Fibroblast of lung (primary cell): ENCODE measurements around the gene RAC3. TPM values are rescaled to one million over a fixed set of nuclear protein-coding genes. Genes with fewer than 3 reads are reported as not detected.

Experiments
- DNase-seq, 2 donors: peaks; one replicate each; pipeline versions ENCODE4 v3.0.0 to v3.0.0-alpha.2; 2010; ENCODE audit warnings: low read depth in 2 of 2
- H2AFZ ChIP-seq: 2 replicates; pipeline ENCODE4 v1.5.1; 2012; ENCODE audit warnings: low read length, control low read depth, inconsistent platforms
- H3K27ac ChIP-seq: 2 replicates; pipeline ENCODE4 v1.5.1; 2011; ENCODE audit warnings: low read length, control low read depth; ENCODE audit not compliant: insufficient read depth
- H3K27me3 ChIP-seq: 2 replicates; pipeline ENCODE4 v1.5.1; 2011; ENCODE audit warnings: mild to moderate bottlenecking, low read length; ENCODE audit not compliant: control insufficient read depth, insufficient read depth
- H3K36me3 ChIP-seq: 2 replicates; pipeline ENCODE4 v1.5.1; 2011; ENCODE audit warnings: low read length; ENCODE audit not compliant: control insufficient read depth, insufficient read depth
- H3K4me1 ChIP-seq: 2 replicates; pipeline ENCODE4 v1.5.1; 2011; ENCODE audit warnings: low read length; ENCODE audit not compliant: control insufficient read depth, insufficient read depth; ENCODE audit errors: extremely low read depth
- H3K4me2 ChIP-seq: 2 replicates; pipeline ENCODE4 v1.5.1; 2011; ENCODE audit warnings: low read length, control low read depth; ENCODE audit not compliant: insufficient read depth; ENCODE audit errors: extremely low read depth
- H3K4me3 ChIP-seq, 4 experiments: fragments of 200-600 bp in 1 of 4; sonication (generic) in 1 of 4; replicated peaks in 1 of 4; 2 replicates each; pipeline ENCODE4 v1.5.1; 2011 to 2016; ENCODE audit warnings: low read length in 4 of 4, low read depth in 3 of 4, mild to moderate bottlenecking in 3 of 4, control low read depth in 2 of 4, inconsistent platforms in 1 of 4, mixed read lengths in 1 of 4; ENCODE audit not compliant: insufficient read depth in 1 of 4; ENCODE audit errors: control extremely low read depth in 1 of 4
- H3K79me2 ChIP-seq: 2 replicates; pipeline ENCODE4 v1.5.1; 2012; ENCODE audit warnings: mild to moderate bottlenecking, low read length, inconsistent platforms; ENCODE audit not compliant: control insufficient read depth, insufficient read depth
- H3K9ac ChIP-seq: 2 replicates; pipeline ENCODE4 v1.5.1; 2011; ENCODE audit warnings: mild to moderate bottlenecking, low read length, control low read depth; ENCODE audit not compliant: insufficient read depth
- H3K9me3 ChIP-seq: 2 replicates; pipeline ENCODE4 v1.5.1; 2012; ENCODE audit warnings: low read depth, low read length; ENCODE audit not compliant: control insufficient read depth, insufficient read depth
- H4K20me1 ChIP-seq: 2 replicates; pipeline ENCODE4 v1.5.1; 2011; ENCODE audit warnings: low read length; ENCODE audit not compliant: control insufficient read depth, insufficient read depth; ENCODE audit errors: extremely low read depth
- CTCF ChIP-seq, 2 donors: IDR thresholded peaks in 1 of 2; conservative IDR thresholded peaks in 1 of 2; 1 replicate in 1 of 2; 2 replicates in 1 of 2; pipeline ENCODE4 v1.5.1; 2011 to 2012; ENCODE audit warnings: low read length in 2 of 2, control low read depth in 1 of 2, inconsistent platforms in 1 of 2, low read depth in 1 of 2, mild to moderate bottlenecking in 1 of 2
- EZH2 ChIP-seq: IDR thresholded peaks from 2 replicates; pipeline ENCODE4 v1.5.1; 2012; ENCODE audit warnings: low read length, control low read depth, mild to moderate bottlenecking; ENCODE audit errors: missing control alignments
- polyA plus RNA-seq, 2 donors: library from polyadenylated mRNA; depleted of rRNA in 1 of 2; stranded (reverse) in 1 of 2; unstranded in 1 of 2; fragments of >200 nt; gene quantifications; 2 replicates each; pipeline ENCODE4 v1.2.1, GENCODE V29; 2011 to 2012; ENCODE audit warnings: missing spikeins in 1 of 2
- total RNA-seq: library from RNA; depleted of rRNA; stranded (reverse); fragments of >200 nt; gene quantifications from 2 replicates; pipeline ENCODE4 v1.2.1, GENCODE V29; 2014

The RAC3 gene
- total and polyA plus RNA-seq, 2 donors (not counting 1 experiment from before 2014, with no cell fraction given) = 4.3 to 6.6 TPM

DNA sequence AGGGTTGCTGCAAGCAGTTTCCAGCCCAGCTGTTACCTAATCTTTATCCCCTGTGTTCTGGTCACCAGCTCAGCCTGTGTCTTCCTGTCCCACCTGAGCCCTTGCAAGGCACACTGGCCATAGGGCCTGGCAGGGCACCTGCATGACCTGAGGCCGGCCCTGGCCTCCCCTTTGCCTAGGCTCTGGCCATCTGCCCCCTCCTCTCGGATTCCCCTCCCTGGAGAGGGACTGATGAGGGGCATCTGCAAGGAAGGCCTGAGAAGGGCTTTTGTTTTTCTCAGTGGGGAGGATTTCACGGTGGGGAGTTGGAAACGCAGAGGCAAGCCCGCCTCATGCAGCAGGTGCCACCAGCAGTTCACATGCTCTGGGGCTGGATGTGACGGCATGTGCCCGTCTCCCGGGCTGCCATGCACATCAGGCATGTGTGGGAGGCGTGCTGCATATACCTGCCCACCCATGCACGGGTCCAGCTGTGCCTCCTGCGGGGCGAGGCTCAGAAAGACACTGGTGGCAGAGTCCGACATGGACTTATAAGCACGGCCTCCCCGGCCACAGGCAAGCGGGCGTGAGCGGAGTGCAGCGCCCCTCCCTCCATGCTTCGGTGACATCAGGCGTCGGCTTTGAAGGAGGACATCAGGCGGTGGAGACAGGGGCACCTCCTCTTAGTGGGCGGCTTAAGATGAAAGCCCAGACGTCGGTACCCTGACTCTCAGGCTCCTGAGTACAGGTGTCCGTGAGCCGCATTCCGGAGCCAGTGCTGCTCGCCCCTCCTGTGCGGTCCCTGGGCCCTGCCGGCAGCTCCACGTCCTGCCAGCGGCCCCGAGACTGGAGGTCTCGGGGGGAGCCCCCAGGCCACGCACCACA is 37.5 kb upstream of the RAC3 start:
- Histone ChIP-seq H3K27me3 (no peaks in the 10 kb centered on the region), H3K4me1 (peaks cover 18% of the 10 kb centered on the region), H3K36me3 (peaks cover 2% of the 10 kb centered on the region), H3K4me3 (no peak overlapping the region), H4K20me1 (no peaks in the 10 kb centered on the region), H2AFZ (no peak overlapping the region), H3K27ac (no peak overlapping the region), H3K4me2 (no peak overlapping the region), H3K79me2 (no peaks in the 10 kb centered on the region), H3K9me3 (no peaks in the 10 kb centered on the region), H3K9ac (no peak overlapping the region)
- TF ChIP-seq EZH2 = no peak
- TF ChIP-seq CTCF (conservative IDR thresholded peaks at IDR 0.05 in 1 of 2, IDR thresholded peaks at IDR 0.05 in 1 of 2; ENCODE audit: low read depth in 1 of 2, low read length in 2 of 2) = no peak
- no peak for DNase-seq

DNA sequence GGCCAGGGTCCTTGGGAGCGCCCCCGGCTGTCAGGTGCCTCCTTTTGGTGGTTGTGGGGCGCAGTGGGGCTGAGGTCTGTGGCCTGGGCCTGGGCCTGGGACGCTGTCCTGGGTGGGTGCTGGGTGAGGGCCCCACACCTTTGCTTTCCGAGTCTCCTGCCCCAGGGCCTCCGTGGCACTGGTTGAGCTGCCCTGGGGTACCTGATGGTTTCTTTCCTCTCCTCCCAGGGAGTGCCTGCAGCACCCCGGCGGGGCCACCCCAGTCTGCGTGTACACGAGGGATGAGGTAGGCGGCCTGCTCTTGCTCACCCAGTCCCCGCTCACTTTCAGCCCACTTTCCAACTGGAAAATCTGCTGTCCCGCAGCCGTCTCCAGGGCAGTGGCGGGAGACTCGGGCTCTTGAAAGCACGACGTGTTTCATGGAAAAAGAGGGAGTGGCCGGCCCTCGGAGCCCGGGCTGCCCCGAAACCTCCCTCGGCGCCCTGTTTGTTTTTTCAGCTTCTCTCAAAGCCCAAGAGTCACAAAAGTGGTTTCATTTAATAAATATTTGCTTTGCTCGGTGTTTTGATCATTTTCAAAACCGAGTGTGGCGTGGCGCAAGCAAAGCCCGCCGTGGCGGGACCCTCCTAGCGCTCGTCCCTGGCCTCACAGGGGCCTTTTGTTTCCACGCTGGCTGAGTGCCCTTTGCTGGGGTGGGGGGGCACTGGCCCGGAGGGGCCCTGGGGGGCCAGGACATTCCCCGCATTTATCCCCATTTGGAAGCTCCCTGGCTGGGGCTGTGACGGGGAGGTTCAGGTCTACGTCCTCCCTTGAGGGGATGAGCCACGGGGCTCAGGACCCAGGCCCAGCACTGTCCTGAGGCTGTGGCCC is 36.6 kb upstream of the RAC3 start:
- no peak overlapping the region for H3K4me3 ChIP-seq
- H3K4me2 ChIP-seq = no peak overlapping the region
- peak in 1 of 2 donors; percentile 33 for DNase-seq
- H4K20me1 ChIP-seq = no peaks in the 10 kb centered on the region
- peaks cover 2% of the 10 kb centered on the region for H3K36me3 ChIP-seq
- H3K27me3 ChIP-seq = no peaks in the 10 kb centered on the region
- H3K79me2 ChIP-seq = no peaks in the 10 kb centered on the region
- no peak overlapping the region for H3K9ac ChIP-seq
- H2AFZ ChIP-seq = no peak overlapping the region
- no peak for TF ChIP-seq CTCF (conservative IDR thresholded peaks at IDR 0.05 in 1 of 2, IDR thresholded peaks at IDR 0.05 in 1 of 2; ENCODE audit: low read depth in 1 of 2, low read length in 2 of 2)
- no peak for TF ChIP-seq EZH2
- no peak overlapping the region for H3K27ac ChIP-seq
- no peaks in the 10 kb centered on the region for H3K9me3 ChIP-seq
- peaks cover 18% of the 10 kb centered on the region for H3K4me1 ChIP-seq

DNA sequence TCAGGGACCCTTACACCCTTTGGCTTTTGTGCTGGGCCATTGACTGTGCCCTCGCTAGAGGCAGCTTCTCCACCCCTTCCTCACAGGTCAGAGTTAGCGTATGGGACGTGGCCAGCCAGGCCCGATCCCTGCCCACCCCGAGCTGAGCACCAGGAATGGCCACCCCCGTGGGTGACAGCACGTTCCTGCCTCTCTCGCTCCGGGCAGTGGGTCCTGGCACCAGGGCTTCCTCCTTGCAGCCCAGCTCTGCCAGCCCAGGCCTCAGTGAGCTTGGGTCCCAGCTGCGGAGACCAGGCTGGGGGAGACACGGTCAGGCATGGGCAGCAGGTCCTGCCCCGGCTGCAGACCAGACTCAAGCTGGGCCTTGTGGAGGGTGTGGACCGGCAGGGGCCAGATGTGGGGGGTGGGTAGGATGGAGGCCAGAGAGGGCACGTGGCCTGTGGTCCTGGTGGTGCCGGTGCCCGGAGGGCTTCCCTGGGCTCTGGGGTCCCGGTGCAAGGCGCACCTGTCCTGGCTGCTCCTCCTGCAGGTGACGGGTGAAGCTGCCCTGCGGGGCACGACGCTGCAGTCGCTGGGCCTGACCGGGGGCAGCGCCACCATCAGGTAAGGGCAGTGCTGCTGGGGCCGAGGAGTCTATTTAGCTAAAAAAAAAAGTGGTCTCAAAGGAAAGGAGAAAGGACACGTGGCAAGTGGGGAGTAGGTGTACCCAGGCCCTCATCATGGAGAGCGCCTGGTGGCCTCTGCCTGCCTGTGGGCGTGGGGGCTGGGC is 35.8 kb upstream of the RAC3 start:
- Histone ChIP-seq H3K9me3 (no peaks in the 10 kb centered on the region), H3K79me2 (no peaks in the 10 kb centered on the region), H3K4me2 (no peak overlapping the region), H4K20me1 (no peaks in the 10 kb centered on the region), H2AFZ (no peak overlapping the region), H3K9ac (no peak overlapping the region), H3K4me1 (peaks cover 18% of the 10 kb centered on the region), H3K27ac (no peak overlapping the region), H3K27me3 (no peaks in the 10 kb centered on the region), H3K4me3 (no peak overlapping the region), H3K36me3 (peaks cover 2% of the 10 kb centered on the region)
- no peak for DNase-seq
- no peak for TF ChIP-seq EZH2
- TF ChIP-seq CTCF (conservative IDR thresholded peaks at IDR 0.05 in 1 of 2, IDR thresholded peaks at IDR 0.05 in 1 of 2; ENCODE audit: low read depth in 1 of 2, low read length in 2 of 2) = no peak
